CD1c-positive myeloid dendritic cell (primary cell): ENCODE data around the gene SLC34A3.
"Not testable (repeated sequence)": the region's sequence is repeated elsewhere in the genome, so short reads cannot be mapped to it uniquely, and the experiment has no call there.

ENCODE experiments used
- DNase-seq: peaks from one replicate; pipeline ENCODE4 v3.0.0-alpha.2; 2016; ENCODE audit errors: extremely low spot score

SLC34A3 gene

GRCh38 chr9:137241490-137242268, 11.0 kb downstream of the SLC34A3 start:
- DNase-seq = no peak

- no peak for DNase-seq
Measured at GRCh38 chr9:137242269-137243203, 11.8 kb downstream of the SLC34A3 start.

DNA sequence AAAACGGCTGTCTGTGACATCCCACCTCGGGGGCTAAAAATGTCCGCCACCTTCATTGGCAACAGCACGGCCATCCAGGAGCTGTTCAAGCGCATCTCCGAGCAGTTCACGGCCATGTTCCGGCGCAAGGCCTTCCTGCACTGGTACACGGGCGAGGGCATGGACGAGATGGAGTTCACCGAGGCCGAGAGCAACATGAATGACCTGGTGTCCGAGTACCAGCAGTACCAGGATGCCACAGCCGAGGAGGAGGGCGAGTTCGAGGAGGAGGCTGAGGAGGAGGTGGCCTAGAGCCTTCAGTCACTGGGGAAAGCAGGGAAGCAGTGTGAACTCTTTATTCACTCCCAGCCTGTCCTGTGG, 12.5 kb downstream of the SLC34A3 start:
- DNase-seq = not testable (repeated sequence)

- DNase-seq = no peak
Measured at GRCh38 chr9:137243626-137244485, 13.2 kb downstream of the SLC34A3 start.

DNA sequence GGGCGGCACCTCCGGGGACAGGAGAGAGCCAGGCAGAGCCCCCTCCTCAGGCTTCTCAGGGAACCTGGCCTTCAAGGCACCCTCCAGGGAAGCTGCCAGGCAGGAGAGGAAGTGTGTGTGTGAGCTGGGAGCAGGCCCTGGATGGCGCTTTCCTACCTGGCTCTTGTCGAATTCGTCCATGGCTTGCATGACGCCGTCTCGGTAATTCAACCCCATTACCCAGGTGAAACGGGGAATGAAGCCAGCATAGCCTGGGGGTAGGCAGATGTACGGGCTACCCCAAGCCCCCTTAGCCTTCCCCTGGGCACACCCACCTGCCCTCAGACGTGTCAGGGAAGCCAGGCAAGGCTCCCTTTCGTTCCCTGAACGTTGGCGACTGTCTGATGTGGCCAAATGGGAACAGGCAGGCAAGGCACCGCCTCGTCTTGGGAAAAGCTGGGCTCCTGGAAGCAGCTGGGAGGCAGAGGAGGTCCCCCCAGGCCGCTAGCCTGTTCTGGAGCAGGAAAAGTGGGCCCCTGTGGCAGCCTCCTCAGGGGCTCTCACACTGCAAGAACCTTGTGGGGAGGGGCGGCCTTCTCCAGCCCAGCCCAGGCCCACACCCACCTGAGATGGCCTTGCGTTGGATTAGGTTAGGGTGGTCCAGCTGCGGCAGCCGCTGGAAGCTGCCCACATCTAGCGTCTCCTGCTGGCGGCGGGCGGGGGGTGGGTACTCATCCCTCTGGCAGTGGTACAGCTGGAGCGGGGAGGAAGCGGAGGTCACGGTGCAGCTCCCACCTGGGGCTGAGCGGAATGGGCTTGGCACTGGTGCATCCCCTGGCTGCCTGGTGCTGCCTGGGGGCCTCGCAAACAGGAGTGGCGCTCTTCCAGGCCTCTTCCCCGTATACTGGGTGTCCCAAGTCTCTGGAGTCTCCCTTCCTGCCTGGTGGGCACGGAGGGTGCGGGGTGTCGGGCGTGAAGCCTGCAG, 14.1 kb downstream of the SLC34A3 start:
- no peak for DNase-seq

DNA sequence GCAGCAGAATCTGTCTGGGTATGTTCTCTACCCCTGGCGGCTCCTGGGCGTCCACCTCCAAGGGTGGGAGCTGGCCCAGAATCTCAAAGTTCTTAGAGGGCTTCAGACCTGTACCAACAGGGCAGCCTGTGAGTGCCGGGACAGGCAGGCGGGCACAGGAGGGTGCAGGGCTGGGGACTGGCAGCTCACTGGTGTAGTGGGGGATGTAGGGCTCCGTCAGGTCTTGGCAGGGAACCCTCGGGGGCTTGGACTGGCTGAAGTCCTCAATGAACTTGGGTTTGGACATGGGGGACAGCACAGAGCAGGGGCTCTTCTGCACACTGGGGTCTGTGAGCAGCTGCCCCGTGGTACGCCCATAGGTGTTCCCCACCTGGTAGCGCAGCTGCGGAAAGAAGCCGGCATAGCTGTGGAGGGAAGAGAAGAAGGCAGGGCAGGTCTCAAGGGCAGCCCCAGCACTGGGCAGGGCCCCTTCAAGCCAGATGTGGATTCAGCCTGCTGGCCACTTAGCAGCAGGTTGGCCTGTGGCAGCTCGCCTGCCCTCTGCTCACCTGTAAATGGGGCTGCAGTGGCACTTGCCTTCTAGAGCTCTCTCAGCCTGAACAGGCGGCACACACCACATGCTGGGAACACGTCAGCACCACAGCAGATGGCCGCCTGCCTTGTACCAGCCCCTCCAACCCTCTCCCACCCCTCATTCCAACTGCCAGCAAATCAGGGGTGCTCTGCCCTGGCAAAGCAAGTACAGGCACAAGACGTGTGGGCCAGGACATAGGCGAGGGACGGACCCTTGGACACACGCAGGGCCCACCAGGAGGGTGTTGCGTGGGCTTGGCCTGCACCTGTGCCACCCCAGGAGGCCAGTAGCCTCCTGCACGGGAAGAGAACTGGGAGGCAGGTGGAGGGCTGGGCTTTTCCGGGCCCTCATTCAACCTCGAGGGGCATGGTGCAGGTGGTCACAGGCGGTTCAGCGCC, 15.0 kb downstream of the SLC34A3 start:
- DNase-seq = no peak

- DNase-seq = no peak
Measured at GRCh38 chr9:137247135-137247915, 16.6 kb downstream of the SLC34A3 start.

GRCh38 chr9:137247916-137248175, 17.1 kb downstream of the SLC34A3 start:
- no peak for DNase-seq

GRCh38 chr9:137250329-137251193, 19.9 kb downstream of the SLC34A3 start:
- DNase-seq = no peak

DNA sequence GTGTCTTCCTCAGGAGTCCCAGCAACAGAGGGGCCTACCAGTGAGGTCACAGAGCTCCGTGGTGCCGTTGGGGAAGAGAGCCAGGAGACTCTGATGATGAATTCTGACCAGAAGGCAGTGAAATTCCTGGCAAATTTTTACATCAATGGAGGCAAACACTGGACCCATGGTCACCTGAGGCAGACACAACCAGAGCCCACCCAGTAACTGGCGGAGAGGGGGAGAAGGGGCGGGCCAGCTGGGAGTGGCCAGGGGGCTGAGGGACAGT, 20.4 kb downstream of the SLC34A3 start, which contains the start of gene STPG3:
Gene STPG3 (plus strand): TSS at position 93 of the 268 bp plus-strand sequence. CDS start 1 bp downstream, at position 94.
- DNase-seq = no peak

DNA sequence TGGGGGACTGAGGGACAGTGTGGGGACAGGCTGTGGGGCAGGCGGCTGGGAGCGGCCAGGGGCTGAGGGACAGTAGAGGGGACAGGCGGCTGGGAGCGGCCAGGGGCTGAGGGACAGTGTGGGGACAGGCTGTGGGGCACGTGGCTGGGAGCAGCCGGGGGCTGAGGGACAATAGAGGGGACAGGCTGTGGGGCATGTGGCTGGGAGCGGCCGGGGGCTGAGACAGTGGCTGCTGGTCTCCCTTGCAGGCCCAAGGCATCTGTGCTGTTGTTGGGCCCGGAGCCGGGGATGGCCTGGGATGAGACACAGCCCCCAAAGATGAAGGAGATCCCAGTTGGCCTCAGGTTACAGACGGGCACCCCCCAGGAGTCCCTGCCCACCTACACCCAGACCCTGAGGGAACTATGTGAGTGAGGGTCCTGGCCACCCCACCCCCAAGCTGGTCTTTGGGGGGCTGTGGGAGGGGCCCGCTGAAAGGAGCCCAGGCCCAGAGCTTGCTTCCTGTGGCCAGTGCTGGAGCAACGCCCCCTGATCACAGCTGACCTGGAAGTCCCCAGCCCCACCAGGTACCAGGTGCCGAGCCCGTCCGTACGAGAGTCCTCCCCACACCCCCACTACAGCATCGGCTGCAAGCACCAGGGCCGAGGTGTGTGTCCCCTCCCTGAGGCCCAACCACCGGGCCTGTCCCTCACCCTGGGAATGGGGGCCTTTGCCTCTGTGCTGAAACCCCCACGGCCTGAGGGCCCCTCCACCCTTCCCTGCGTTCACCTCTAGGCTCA, 21.0 kb downstream of the SLC34A3 start:
- DNase-seq = no peak

DNA sequence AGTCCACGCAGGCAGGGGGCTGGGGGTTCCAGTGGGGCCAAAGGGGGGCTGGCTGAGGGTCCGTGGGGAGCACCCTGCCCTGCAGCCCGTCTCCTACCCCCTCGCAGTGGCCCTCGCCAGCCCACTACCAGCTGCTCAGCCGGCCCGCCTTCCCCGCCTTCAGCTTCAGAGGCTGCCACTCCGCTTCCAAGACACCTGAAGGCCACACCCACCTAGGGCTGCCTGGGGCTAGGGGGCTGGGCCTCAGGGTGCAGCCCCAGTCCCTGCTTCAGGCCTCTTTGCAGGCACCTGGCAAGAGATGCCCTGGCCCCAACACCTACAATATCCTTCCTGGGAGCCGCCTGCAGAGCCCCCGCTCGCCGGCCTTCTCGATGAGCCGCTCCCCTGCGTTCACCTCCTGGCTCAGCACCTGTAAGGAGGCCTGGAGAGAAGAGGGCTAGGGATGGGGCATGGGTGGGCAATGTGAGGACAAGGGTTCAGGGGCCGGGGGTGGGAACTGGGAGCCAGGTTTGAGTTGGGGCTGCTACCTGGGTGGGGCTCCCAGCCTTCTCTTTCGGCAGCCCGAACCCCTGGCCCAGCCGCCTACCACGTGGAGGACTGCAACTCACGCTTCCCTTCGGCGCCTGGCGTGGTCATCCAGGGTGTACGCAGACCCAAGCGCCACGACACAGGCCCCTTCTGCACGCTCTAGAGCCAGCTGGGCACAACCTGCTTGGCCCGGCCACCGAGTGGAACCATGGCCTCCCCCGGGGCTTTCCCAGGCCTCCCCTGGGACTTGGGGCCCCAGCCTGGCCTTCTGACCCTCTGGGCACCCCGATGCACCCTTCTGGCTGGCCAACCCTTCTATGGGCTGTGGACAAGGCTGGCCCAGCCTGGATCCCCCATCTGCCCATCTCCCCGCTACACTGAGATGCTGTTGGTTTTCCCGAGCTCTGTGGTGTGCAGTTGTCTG, 22.1 kb downstream of the SLC34A3 start:
- DNase-seq = no peak

- no peak for DNase-seq
Measured at GRCh38 chr9:137253717-137254623, 23.3 kb downstream of the SLC34A3 start.

GRCh38 chr9:137254624-137255447, 24.1 kb downstream of the SLC34A3 start, which contains the start of gene NELFB:
Gene NELFB (plus strand): TSS chr9:137255327.
- DNase-seq = peak; percentile 95
